8988T (cell line): ENCODE measurements around the gene RPUSD2.

Source experiments
- DNase-seq: peaks from one replicate; pipeline ENCODE4 v3.0.0; 2011

RPUSD2 gene, protein sequence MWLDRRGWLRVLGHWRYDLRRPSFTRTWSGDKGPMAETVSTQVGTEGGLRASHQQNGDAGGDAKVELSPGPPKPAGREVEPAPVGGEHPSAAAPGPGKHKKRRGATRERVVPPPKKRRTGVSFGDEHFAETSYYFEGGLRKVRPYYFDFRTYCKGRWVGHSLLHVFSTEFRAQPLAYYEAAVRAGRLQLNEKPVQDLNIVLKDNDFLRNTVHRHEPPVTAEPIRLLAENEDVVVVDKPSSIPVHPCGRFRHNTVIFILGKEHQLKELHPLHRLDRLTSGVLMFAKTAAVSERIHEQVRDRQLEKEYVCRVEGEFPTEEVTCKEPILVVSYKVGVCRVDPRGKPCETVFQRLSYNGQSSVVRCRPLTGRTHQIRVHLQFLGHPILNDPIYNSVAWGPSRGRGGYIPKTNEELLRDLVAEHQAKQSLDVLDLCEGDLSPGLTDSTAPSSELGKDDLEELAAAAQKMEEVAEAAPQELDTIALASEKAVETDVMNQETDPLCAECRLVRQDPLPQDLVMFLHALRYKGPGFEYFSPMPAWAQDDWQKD

DNA sequence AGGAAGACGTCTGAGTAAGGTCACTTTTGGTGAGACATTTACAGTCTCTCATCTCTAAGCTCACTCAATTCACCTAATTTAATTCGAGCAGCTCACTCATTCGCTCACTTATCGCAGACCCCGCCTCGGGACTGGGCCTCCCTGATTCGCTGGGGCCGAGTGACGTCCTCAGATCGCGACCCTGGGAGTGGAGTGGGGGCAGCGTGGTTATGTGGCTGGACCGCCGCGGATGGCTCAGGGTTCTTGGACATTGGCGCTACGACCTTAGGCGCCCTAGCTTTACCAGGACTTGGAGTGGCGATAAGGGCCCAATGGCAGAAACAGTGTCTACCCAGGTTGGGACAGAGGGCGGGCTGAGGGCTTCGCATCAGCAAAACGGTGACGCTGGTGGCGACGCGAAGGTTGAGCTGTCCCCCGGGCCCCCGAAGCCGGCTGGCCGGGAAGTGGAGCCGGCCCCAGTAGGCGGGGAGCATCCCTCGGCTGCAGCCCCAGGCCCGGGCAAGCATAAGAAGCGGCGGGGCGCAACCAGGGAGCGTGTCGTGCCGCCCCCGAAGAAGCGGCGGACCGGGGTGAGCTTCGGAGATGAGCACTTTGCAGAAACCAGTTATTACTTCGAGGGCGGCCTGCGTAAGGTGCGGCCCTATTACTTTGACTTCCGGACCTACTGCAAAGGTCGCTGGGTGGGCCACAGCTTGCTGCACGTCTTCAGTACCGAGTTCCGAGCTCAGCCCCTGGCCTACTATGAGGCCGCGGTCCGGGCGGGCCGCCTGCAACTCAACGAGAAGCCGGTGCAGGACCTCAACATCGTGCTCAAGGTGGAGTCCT, at the start of gene RPUSD2:
TSS of gene RPUSD2 (plus strand) at position 171 of the 825 bp plus-strand sequence. CDS start at position 210, 39 bp downstream.
- peak; percentile 48 for DNase-seq

GRCh38 chr15:40523611-40524010, 45.5 kb upstream of the RPUSD2 start:
- DNase-seq = no peak

- no peak for DNase-seq
Measured at GRCh38 chr15:40525855-40526254, 43.2 kb upstream of the RPUSD2 start.

DNA sequence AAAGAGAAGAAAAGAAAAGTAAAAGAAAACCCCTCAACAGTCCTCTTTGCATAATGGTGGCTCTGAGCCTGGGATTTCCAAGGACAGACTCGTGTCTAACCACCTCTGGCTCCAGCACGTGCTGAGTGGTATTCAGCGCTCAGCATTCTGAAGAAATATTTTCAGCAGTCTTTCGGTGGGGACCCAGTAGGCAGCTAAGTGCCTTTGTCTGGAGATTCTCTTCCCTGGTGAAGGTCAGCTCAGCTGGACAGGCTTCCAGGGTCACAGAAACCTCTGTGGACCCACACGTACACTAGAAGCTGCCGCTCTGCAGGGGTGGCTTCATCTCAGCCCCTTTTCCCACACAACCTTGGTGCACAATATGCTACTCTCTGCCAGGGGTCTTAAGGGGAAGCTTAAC, 40.3 kb upstream of the RPUSD2 start:
- no peak for DNase-seq

GRCh38 chr15:40533763-40534364, 35.2 kb upstream of the RPUSD2 start:
- no peak for DNase-seq

GRCh38 chr15:40534371-40534770, 34.7 kb upstream of the RPUSD2 start:
- DNase-seq = no peak

DNA sequence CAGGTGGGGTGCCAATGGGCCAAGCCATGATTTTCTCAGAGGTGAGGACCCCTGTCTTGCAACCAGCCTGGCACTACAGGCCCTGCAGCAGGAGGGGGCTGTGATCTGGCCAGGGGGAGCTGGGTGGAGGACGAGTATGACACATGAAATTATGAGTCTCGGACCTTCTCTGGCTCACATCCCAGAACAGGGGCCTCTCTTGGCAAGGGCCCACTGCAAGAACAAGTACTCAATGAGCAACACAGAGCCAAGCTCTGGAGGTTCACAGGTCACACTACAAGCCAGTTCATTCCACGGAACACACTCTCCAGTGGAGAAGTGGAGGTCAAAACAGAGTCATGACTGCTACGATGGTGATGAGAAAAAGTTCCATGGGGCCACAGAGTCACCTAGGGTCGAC, 32.6 kb upstream of the RPUSD2 start:
- DNase-seq = no peak

GRCh38 chr15:40538976-40539375, 30.1 kb upstream of the RPUSD2 start:
- no peak for DNase-seq

DNA sequence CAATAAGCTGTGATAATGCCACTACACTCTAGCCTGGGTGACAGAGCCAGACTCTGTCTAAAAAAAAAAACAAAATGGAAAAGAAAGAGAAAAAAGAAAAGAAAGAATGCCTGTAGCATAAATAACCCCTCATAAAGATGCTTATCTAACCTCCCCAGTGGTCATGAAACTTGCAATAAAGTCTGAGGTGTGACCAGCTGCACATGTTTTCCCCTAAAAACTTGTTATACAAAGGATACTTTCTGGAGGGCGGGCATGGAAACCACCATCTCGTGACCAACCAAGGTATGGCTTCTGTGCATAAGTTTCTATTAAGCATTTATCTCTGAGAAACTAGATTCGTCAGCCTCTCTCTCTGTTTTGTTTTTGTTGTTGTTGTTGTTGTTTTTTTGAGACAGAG, 26.0 kb upstream of the RPUSD2 start:
- DNase-seq = no peak

GRCh38 chr15:40543631-40544294, 25.3 kb upstream of the RPUSD2 start:
- DNase-seq = no peak

DNA sequence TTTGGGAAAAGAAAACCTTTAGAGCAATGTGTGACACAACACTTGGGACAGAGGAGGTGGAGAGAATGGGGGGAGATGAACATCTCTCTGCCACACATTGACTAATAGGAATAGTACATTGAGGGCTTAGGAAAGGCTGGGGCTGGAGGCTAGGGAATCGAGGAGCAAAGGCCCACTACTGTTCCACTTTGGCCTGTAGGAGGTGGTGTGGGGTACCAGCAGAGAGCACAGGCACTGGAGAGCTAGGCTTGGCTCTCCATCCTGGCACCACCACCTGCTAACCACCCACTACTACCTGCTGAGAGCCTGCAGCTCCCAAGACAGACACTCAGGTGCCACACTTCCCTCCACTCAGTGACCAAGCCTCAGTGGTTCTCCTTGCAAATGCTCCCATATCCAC, 23.6 kb upstream of the RPUSD2 start:
- DNase-seq = no peak

GRCh38 chr15:40548610-40549009, 20.5 kb upstream of the RPUSD2 start:
- DNase-seq = no peak

GRCh38 chr15:40549894-40550293, 19.2 kb upstream of the RPUSD2 start:
- no peak for DNase-seq

DNA sequence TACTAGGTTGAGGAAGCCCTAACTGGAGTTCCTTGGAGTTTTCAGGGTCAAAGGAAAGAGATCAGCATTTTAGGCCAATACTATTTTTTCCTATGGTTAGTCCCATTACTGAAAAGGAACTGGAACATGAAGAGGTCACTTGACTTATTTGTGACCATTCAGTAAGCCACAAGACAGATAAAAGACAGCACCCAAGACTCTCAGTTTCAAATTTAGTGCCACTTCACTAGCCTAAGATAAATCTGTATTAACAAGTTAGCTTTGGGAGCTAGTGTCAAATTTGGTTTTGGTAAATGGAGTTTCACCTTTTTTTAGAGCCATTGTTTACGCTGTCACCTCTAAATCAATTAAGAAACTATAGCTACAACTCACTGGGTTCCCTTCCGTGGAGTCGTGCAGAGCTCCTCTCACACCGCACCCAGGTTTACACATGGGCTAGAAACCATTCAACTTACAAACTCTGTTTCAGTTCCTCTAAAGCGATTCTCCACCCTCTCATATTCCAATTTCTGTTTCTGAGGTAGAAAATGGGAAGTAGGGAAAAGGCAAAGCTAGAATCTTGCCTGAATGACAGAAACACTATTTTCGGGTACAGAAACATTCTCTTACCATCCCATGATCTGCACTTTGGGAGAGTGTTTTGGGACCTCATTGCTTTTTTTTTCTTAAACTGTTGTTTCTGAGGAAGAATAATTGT, 18.6 kb upstream of the RPUSD2 start:
- DNase-seq = no peak

DNA sequence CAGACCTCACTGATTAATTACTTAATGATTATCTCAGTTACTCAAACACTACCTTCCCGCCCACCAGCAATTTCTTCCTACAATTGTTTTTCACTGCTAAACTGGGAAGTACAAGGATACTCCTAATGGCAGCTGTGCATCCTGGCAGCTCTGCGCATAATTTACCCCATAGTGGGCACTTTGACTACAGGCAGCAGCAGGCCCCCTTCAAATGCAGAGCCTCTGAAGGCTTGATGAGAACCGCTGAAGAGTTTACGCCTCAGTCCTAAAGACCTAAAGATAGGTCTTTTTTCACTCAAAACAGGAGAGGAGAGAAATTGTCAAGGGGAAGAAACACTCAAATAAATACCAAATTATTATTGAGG, 15.0 kb upstream of the RPUSD2 start:
- no peak for DNase-seq

DNA sequence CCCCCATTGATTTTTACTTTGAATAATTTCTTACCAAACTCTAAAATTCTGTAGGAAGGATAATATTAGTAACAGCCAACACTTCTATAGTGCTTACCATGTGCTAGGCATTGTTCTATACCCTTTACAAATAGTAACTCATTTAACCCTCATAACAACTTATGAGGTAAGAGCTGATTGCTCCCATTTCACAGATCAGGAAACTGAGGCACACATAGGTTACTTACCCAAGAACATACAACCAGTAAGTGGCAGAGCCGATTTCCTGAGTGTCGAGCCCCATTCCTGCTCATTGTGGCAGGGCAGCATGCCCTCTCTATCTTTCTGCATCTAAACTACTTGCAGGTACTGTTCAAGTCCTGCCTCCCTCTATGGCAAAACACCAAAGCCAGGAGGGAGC, 13.2 kb upstream of the RPUSD2 start:
- DNase-seq = no peak

DNA sequence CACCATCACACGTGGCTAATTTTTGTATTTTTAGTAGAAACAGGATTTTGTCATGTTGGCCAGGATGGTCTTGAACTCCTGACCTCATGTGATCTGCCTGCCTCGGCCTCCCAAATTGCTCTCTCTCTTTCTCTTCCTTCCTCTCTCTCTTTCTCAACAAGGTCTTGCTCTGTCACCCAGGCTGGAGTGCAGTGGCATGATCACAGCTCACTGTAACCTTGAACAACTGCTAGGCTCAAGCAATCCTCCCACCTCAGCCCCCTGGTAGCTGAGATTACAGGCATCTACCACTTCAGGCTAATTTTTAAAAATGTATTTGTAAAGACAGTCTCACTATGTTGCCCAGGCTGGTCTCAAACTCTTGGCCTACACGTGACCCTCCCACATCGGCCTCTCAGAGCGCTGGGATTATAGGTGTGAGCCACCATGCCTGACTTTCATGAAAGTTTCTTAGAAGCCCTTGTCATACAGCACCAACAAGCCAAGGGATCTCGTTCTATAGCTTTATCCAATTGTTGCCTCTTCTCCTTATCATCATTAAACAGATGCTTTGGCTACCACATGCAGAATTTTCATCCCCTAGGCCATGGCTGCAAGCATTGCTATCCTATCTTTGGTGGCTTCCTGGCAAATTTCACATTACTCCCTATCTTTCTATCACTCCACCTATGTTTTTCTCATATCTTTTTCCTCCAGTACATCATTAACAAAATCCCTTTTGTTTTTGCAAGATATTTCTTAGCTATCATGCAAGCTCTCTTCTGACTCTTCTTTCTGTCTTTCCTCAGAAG, 10.0 kb upstream of the RPUSD2 start:
- DNase-seq = no peak

- no peak for DNase-seq
Measured at GRCh38 chr15:40562691-40563090, 6.4 kb upstream of the RPUSD2 start.

DNA sequence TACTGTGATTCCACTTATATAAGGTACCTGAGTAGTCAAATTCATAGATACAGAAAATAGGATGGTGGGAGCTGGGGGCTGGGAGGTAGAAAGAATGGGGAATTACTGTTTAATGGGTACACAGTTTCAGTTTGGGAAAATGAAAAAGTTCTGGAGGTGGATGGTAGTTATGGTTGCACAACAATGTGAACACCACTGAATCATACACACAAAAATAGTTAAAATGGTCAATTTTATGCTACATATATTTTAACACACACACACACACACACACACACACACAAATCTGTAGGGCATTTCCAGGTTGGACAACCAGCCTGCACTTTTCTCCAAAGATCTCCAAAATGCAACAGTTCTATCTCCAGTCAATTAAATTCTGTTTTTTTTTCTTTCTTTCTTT, 5.7 kb upstream of the RPUSD2 start:
- DNase-seq = no peak

DNA sequence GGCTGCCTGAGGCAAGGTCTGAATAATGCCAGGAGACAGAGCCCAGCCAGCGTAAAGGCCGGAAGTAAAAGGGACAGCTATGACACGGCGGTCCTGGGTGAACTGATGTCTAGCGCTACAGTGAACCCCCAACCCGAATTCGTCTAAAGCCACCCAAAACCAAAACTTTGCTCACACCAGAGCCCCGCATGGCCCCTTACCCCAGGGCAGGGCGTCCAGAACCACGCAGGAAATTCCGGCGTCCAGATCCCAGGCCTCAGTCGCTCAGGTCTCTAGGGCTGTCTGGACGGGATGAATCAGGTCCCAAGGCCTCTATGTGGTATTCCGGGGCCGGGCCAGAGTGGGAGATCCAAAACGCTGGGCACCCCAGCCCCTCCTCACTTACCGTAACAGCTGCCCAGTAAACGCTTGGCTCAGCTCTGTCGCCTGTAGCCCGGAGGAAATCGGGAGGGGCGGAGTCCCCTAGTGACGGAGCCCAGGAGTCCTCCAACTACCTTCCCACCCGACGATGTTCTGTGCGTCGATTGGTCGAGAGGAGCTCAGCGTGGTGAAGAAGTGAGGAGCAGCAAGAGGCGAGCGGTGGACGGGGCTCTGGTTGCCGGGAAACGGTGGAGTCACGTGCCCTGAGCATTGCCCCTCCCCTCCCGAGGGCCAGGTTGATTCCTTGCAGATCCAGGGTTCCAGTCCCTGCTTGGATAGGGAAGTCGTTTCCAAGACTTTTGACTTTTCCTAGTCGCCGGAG, 4.3 kb upstream of the RPUSD2 start, which contains the start of gene CCDC32:
TSS of gene CCDC32 (minus strand) at position 452 of the 742 bp plus-strand sequence. CDS start 2,027 bp downstream, outside the sequence.
- peak; percentile 81 for DNase-seq
